ENCODE measurements around the gene CHRM4.

CHRM4 gene

DNA sequence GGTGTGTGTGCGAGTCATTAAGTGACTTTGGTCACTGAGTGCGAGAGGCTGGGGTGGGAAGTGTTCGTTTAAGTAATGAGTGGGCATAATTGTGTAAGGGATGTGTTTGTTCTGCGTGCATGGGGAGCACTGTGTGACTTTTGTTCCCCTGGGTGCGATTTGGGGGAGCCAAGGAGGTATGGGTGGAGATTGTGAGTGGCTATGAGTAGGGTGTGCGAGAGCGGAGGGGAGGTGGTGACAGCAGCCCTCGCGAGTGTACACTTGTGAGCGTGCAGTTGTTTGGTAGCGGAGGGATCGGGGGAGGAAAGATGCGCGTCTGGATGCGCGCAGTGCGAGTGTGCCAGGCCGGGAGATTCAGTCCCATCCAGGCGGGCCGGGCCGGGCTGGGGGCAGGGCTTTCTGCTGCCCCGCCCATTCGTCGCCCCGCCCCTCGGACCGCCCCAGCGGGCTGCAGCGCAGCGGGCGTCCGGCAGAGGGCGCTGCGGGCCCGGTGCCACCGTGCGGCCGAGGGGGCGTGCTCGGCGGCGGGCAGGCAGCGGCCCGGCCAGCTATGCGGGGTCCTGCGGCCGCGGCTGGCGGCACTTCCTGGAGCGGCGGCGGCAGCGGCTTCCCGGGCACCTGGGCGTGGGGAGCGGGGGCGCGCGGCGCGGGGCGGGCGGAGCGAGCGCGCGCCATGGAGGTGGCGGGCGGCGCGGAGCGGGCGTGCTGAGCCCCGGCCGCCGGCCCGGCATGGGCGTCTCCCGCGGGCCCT is 44.5 kb downstream of the CHRM4 start, which contains the start of gene DGKZ:
TSS of gene DGKZ (plus strand) at position 578 of the 751 bp plus-strand sequence. CDS start 197 bp downstream, outside the sequence.
- no peak for FAIRE-seq

DNA sequence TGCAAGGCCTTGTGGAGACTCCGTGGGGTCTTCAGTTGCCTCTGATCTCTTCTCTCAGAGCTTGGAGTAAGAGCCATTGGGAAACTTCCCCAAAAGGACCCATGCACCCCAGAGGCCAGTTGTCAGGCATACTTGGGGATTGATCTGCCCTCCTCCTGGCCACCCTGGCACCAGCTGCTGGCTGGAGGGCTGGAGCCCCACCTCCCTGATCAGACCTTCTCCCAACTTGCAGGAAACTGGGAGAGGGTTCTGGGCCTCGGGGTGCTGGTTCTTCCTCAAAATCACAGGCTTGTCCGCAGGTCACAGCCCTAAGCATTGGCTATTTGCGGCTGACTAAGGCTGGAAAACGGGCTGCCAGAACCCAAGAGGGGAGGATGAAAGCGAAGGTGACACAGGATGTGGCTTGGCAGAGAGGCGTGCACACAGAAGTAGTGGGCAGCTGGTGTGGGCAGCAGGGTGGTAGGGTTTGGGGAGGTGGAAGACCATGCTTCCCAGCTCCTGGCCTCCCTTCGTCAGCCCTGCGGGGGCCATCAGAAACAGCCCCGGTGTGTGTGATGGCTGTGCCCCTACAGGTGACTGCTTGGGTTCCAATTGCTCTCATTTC is 45.6 kb downstream of the CHRM4 start:
- FAIRE-seq, result no peak

DNA sequence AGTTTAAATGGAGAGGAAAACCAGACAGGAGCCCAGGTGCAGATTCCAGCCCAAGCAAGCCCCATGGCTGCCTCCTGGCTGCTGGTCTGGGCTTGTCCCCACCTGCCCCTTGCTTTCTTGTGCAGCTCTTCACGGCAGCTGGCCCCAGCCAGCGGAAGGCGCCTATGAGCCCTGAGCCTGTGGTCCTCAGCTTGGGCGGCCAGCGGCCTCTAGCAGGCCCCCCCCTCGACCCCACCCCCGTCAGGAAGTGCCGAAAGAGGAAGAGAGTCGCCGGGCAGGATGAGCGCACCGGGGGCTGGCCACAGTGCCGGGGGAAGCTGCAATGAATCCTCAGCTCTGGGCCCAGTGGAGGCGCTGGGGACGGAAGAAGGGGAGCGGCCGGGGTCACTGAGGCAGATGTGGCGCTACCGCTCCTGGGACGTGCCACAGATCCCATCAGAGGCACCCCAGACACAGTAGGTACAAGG is 46.4 kb downstream of the CHRM4 start:
- no peak for FAIRE-seq

DNA sequence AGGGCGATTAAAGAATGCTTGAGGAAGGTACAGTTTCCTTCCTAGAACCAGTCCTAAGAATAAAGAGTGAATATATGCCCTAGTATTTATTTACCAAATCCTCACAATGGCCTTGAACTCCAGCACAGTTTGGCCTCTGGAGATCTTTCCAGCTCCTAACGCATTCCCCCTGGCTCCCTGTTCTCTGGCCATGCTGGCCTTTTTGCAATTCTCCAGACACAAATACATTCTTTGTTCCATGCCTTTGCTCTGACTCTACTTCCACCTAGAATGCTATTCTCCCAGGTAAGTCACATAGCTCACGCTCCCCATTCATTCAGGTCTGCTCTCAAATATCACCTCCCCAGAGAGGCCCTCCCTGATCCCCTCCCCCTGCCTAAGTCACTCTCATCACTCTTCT is 48.1 kb downstream of the CHRM4 start:
- FAIRE-seq, result no peak

DNA sequence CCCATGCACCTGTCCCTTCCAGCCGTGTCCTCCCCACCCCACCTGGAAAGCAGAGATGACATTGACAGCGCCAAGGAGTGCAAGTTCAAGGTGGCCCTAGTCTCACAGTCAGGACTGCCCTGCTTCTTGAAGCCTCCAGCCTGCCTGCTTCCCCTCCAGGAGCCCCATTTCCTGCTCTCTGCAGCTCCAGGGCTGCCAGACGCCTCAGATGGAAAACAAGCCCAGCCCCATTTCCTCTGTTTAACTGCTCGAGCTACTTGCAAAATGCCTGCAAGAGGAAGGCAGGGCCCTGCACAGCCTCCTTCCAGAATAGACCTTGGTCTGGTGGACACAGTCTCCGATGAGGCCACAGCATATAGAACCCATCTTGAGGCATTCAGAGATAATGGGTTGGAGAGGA is 49.3 kb downstream of the CHRM4 start:
- FAIRE-seq, result no peak

DNA sequence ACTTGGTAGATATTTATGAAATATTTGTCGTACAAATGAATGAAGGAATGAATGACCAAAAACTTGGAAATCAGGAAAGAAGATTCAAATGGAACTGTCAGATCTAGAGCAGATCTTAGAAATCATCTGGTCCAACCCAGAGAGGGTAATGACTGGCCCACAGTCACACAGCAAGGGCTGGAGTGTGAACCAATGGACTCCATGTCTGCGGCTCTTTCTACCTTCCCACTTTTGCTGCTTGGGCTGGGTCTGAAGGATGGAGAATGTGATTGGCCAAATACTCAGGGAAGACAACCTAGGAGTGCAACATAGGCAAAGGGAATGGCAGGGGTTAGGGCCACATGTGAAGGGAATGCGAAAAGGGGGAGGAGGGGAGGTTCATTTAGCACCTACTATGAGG is 50.1 kb downstream of the CHRM4 start:
- FAIRE-seq, result no peak

DNA sequence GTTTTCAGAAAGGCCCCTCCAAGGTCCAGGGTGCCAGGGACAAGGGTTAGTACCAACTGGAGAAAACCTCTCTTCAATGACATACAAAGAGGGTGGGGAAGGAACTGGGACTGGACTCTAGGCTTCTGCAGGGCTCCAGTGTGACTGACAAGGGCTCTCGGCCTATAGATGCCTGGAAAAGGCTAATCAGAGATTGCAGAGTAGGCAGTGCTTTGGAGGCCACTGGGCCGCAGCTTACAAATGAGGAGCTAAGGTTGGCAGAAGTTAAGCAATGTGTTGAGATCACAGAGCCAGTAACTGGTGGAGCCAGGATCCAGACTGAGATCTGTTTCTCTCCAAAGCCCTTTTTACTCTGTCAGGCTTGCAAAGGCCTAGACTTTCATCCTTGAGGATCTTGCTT is 51.8 kb downstream of the CHRM4 start:
- no peak for FAIRE-seq

DNA sequence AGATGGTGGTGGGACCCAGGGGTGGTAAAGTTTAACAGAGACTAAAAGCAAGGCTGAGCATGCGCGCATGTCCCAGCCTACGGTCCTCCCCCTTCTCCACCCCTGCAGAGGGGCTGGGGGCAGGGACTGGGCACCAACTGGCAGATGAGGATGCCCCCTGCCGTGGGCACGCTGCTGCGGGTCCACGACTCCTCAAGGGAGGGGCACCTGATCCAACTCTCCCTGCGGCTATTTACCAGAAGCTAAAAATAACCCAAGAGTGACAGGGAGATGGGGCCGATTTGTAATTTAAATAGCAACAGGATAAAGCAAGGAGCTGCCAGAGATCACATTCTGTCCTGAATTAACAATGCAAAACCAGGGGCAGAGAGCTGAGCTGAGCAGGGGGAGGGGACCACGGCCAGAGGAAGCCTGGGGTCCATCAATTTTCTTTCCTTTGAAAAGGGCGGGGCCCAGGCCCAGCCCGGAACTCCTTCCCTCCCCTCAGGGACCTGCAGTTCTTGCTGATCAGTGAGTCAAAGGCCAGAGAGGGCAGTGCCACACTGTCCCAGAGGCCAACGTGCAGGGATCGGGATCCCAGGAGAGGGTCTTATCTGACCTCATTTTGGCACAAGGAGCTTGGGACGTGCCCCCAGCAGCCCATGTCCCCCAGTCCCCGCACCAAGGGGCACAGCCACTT is 52.4 kb downstream of the CHRM4 start:
- FAIRE-seq, result no peak

DNA sequence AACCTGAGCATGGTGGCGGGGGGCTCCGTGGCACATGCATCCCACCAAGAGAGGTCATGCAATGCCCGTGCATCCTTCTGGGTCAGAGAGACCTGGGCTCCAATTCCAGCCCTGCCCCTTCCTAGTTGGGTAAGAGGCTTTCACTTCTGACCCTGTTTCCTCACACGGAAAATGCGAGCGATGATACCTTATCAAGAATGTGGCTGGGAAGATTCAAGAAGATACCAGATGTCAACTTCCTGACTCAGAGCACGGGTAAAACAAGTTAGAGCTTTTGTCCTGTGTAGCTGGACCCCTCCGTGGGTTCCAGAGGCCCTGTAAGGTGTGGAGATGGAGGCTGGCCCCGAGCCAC is 53.0 kb downstream of the CHRM4 start:
- no peak for FAIRE-seq

DNA sequence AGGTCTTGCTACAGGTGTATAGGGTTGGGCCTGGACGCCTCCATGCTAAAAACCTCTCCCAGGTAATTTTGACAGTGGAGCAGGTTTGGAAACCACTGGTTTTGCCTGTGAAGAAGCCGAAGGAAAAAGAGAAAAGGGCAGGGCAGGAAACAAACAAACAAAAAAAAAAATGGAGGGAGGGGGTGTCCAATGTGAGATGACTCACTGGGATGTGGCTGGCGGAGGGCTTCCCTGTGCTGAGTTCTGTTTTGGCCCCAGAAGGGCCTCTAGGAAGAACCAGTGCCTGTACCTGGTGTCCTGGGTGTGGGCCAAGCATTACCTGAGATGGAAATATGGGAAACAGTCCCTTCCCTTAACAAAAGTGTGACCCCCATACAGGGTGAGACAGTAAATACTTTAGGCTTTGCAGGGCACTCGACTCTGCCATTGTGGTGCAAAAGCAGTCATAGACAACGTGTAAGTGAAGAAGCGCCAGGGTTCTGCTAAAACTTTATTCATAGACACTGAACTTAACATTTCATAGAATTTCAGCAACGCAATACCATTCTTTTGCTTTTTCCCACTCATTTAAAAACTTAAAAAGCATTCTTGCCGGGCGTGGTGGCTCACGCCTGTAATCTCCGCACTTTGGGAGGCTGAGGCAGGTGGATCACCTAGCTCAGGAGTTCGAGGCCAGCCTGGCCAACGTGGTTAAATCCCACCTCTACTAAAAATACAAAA is 53.8 kb downstream of the CHRM4 start:
- FAIRE-seq, result no peak

DNA sequence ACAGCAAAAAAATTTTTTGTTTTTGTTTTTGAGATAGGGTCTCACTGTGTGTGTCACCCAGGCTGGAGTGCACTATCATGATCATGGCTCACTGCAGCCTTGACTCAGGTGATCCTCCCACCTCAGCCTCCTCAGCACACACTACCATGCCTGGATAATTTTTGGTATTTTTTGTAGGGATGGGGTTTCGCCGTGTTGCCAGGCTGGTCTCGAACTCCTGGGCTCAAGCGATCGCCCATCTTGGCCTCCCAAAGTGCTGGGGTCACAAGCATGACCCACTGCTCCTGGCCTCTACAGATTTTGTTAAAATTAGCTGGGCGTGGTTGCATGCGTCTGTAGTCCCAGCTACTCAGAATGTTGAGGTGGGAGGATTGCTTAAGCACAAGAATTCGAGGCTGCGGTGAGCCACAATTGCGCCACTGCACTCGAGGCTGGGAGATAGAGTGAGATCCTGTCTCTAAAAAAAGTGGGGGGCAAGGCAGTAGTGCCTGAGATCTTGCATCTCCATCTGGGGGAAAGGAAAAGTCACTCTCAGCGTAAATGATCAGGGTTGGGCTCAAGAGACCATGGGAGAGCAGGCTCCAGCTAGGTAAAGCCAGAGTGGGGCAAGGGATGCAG is 54.9 kb downstream of the CHRM4 start:
- no peak for FAIRE-seq

DNA sequence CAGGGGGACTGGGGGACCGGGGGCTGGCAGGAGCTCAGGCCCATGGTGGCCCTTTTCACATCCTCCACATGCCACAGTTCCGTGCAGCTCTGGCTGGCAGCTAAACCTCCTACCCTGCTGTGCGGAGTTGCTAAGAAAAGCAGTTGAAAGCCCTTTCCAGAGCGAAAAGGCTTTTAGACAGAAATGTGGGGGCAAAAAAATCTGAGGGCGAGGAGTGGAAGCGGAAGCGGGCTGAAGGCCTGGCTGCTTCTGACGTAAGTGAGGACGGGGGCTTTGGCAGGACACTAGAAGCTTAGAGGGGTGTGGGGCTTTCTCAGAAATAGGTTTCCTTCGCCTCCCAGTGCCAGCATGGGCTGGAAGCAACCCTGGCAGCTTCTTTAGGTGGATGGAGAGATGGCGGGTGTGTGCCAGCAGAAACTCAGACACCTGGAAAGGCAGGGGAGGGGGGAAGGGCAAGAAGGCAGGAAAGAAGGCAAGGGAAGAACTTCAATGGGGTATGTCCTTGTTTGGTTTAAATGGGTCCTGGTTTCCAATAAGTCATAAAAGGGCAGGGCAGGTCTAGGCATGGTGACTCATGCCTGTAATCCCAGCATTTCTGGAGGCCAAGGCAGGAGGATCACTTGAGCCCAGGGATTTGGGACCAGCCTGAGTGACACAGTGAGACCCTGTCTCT is 55.5 kb downstream of the CHRM4 start:
- FAIRE-seq, result no peak

DNA sequence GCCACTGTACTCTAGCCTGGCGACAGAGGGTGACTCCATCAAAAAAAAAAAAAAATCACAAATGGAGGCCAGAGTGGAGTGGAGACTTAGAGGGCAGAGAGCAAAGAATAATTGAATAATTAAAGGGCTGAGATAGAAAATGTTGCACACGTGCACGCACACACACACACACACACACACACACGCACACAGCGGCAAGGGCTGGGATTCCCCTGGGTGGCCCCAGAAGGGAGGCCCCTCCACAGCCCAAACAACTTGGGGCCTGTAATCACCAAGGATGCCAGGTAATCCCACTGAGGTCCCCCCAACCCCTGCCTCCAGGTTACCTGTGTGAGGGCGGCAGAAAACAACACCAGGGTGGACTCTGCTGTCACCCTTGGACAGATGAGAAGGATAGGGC is 56.3 kb downstream of the CHRM4 start:
- no peak for FAIRE-seq

DNA sequence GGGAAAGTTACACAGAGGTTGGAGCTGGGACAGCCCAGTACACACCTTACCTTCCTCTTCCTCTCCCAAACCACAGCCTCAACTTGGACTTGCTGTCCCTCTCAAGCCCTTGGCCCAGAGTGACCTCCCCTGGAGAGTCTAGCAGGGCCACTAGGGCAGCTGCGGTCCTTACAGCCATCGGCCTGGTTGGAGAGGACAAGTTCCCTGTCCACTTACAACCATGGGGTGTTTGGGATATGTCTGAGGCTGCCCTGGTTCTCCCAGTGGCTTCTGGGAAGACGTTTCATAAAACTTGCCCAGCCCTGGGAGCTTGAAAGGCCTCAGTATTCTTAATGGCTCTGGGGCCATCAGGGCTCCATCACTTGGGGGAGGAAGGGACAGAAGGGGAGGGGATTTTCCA is 57.4 kb downstream of the CHRM4 start:
- FAIRE-seq, result no peak
